Right atrium auricular region (tissue), 2 donors: ENCODE measurements around the gene CCDC69. TPM values are rescaled to one million over a fixed set of nuclear protein-coding genes. Genes with fewer than 3 reads are reported as not detected.
"Not testable (repeated sequence)": the region's sequence is repeated elsewhere in the genome, so short reads cannot be mapped to it uniquely, and the experiment has no call there.

ENCODE experiments used
- DNase-seq: peaks from one replicate; pipeline ENCODE4 v3.0.0-alpha.2; 2019; ENCODE audit warnings: low spot score
- H3K27ac ChIP-seq, 2 donors: fragments of 200-600 bp; sonication (generic); 1 replicate in 1 of 2; 2 replicates in 1 of 2; pipeline ENCODE4 v1.5.1; 2016 to 2019
- H3K27me3 ChIP-seq, 2 donors: fragments of 200-600 bp; sonication (generic); one replicate each; pipeline versions ENCODE4 v1.5.1 to v1.6.0; 2017 to 2019
- H3K36me3 ChIP-seq: fragments of 200-600 bp; sonication (generic); one replicate; pipeline ENCODE4 v1.5.1; 2016
- H3K4me1 ChIP-seq, 2 donors: fragments of 200-600 bp; sonication (generic); one replicate each; pipeline versions ENCODE4 v1.5.1 to v1.6.0; 2017 to 2019
- H3K4me3 ChIP-seq, 2 donors: fragments of 200-600 bp; sonication (generic); 1 replicate in 1 of 2; 2 replicates in 1 of 2; pipeline ENCODE4 v1.5.1; 2017 to 2019; ENCODE audit warnings: mild to moderate bottlenecking in 1 of 2, moderate library complexity in 1 of 2
- H3K9me3 ChIP-seq, 2 donors: fragments of 200-600 bp; sonication (generic); one replicate each; pipeline ENCODE4 v1.5.1; 2019
- total RNA-seq, 2 donors: library from RNA; depleted of rRNA; stranded (reverse); fragments of >200 nt; gene quantifications; one replicate each; pipeline ENCODE4 v1.1.0, GENCODE V29; 2016
- TF ChIP-seq, protein P1 (sequence below), 2 donors: fragments of 200-600 bp; sonication (generic); IDR thresholded peaks; one replicate each; pipeline ENCODE4 v1.5.1; 2019; ENCODE audit warnings: antibody characterized with exemption in 2 of 2

Gene CCDC69
- total RNA-seq, 2 donors from 2014 or later, result 185 to 202 TPM

DNA sequence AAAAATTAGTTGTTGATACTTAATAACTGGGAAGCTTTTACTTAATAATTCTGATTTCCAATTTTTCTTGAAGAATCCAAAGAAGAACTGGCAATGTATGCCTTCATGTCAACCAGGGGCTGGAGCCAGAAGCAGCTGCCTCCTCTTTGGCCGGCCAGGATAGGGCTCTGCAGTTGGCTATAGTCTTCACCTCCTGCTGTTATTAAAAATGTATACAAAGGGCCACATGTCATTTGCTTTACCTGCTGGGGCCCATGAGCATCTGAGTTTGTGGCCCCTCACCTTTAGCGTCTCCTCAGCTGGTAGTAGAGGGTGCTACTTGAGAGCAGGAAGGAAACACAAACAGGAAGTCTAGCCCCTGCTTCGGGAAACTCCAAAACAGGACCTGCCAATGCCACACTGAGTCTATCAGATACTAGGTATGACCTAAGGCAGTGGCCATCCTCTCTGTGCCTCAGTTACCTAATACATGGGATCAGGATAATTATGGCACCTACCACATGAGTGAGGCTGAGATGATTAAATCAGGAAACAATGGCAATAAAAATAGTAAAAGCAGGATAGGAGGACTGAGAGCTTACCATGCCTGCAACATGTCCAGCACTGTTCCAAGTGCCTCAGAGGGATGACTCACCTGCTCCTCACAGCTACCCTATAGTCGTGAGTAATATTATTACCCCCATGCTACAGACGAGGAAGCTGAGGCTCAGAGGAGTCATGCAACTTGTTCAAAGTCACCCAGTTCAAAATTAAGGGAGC lies 21.3 kb downstream of the CCDC69 start:
- TF ChIP-seq, protein P1, sequence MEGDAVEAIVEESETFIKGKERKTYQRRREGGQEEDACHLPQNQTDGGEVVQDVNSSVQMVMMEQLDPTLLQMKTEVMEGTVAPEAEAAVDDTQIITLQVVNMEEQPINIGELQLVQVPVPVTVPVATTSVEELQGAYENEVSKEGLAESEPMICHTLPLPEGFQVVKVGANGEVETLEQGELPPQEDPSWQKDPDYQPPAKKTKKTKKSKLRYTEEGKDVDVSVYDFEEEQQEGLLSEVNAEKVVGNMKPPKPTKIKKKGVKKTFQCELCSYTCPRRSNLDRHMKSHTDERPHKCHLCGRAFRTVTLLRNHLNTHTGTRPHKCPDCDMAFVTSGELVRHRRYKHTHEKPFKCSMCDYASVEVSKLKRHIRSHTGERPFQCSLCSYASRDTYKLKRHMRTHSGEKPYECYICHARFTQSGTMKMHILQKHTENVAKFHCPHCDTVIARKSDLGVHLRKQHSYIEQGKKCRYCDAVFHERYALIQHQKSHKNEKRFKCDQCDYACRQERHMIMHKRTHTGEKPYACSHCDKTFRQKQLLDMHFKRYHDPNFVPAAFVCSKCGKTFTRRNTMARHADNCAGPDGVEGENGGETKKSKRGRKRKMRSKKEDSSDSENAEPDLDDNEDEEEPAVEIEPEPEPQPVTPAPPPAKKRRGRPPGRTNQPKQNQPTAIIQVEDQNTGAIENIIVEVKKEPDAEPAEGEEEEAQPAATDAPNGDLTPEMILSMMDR (IDR thresholded peaks at IDR 0.05), result no peak
- Histone ChIP-seq H3K9me3 (no peaks in the 10 kb centered on the region), H3K4me3 (no peak overlapping the region), H3K4me1 (peaks cover 0 to under 1% of the 10 kb centered on the region in 2 donors), H3K27ac (no peak overlapping the region), H3K27me3 (no peaks in the 10 kb centered on the region), H3K36me3 (peaks cover 41% of the 10 kb centered on the region)
- no peak for DNase-seq

DNA sequence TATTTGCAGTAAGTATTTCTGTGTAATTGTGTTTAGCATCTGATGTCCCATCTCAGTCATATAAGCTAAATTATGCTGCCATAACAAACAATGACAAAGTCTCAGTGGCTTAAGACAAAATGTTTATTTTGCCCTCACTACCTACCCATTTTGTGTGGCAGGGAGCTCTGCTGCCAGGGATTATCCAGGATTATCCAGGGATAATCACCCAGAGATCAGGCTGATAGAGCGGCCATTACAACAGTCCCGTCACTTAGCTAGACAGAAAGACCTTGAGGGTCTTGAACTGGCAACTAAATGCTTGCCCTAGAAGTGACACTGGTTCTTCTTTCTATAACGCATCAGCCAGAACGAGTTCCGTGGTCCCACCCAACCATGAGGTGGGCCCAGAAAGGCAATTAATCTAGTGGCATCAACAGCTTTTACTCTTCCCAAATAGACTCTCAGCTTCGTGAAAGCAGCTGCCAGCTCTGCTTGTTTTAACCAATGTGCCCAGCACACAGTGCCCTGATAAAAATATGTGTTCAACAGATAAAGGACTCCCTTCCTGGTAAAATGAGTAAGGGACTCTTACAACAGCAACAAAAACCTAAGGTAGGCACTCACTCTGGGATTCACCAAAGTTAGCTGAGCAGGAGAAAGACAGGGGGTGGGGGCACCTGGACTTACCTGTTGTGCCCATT lies 22.8 kb downstream of the CCDC69 start:
- peaks cover 52% of the 10 kb centered on the region for H3K36me3 ChIP-seq
- TF ChIP-seq, protein P1 (IDR thresholded peaks at IDR 0.05), result no peak
- H3K27ac ChIP-seq, result no peak overlapping the region
- H3K27me3 ChIP-seq, result no peaks in the 10 kb centered on the region
- DNase-seq, result no peak
- H3K4me1 ChIP-seq, result peaks cover 0 to 11% of the 10 kb centered on the region in 2 donors
- H3K4me3 ChIP-seq, result no peak overlapping the region
- H3K9me3 ChIP-seq, result no peaks in the 10 kb centered on the region

DNA sequence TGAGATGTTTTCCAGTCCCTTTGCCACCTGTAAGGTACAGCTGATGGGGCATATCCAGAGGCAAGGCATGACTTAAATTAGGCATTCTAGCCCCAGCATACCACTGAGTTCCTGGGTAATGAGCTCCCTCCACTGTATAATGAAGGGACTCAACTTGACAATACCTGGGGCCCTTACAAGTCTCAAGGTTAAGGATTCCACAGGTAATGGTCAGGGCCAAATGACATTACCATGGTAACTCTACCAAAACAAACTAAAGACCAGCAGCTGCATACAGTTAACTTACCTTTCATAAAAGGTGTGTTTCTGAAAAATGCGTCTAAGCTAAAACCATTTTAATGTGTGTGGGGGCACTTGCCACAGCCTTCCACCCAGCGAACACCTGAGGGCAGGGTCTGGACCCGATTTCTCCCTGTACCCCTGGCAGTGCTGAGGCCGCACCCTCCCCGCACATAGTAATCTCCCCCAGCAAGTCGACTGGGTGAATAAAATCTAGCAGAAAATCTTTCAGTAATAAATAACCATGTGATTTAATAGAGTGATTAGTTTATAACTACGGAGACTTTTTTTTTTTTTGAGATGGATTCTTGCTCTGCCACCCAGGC lies 24.2 kb downstream of the CCDC69 start:
- H3K36me3 ChIP-seq, result peaks cover 52% of the 10 kb centered on the region
- peaks cover 0 to 12% of the 10 kb centered on the region in 2 donors for H3K4me1 ChIP-seq
- H3K4me3 ChIP-seq, result no peak overlapping the region
- TF ChIP-seq, protein P1 (IDR thresholded peaks at IDR 0.05), result no peak
- no peaks in the 10 kb centered on the region for H3K9me3 ChIP-seq
- DNase-seq, result peak; percentile 5
- no peak overlapping the region for H3K27ac ChIP-seq
- no peaks in the 10 kb centered on the region for H3K27me3 ChIP-seq

DNA sequence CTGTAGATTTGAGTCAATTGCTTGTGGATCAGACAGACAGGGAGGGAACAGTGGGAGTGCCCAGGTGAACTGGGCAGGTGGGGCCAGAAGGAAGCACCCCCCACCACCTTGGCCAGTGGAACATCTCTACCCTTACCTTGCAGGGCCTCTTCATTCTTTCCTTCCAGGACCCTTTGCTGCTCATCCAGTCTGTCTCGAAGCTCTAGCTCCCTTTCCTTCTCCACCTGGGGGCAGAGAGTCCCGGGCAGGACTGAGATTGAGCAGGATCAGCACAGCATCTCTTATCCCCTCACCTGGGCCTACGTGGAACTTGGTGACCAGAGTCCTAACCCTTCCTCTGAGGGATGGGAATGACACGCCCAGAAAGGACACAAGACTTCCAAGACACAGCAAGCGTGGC lies 25.0 kb downstream of the CCDC69 start:
- TF ChIP-seq, protein P1 (IDR thresholded peaks at IDR 0.05), result no peak
- H3K4me3 ChIP-seq, result no peak overlapping the region
- peaks cover 52% of the 10 kb centered on the region for H3K36me3 ChIP-seq
- no peaks in the 10 kb centered on the region for H3K9me3 ChIP-seq
- peak; percentile 42 for DNase-seq
- peaks cover 0 to 12% of the 10 kb centered on the region in 2 donors for H3K4me1 ChIP-seq
- no peaks in the 10 kb centered on the region for H3K27me3 ChIP-seq
- no peak overlapping the region for H3K27ac ChIP-seq

DNA sequence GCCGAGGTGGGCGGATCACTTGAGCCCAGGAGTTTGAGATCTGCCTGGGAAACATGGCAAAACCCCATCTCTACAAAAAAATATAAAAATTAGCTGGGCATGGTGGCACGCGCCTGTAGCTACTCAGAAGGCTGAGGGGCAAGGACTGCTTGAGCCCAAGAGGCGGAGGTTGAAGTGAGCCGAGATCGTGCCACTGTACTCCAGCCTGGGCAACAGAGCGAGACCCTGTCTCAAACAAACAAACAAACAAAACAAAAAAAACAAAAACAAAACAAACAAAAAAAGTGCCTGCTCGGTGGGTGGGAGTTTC lies 26.6 kb downstream of the CCDC69 start:
- not testable (repeated sequence) for H3K27me3 ChIP-seq, H3K9me3 ChIP-seq, H3K4me3 ChIP-seq, H3K27ac ChIP-seq, DNase-seq
- peaks cover 55% of the 10 kb centered on the region for H3K36me3 ChIP-seq
- H3K4me1 ChIP-seq, result peaks cover 0 to 12% of the 10 kb centered on the region in 2 donors

DNA sequence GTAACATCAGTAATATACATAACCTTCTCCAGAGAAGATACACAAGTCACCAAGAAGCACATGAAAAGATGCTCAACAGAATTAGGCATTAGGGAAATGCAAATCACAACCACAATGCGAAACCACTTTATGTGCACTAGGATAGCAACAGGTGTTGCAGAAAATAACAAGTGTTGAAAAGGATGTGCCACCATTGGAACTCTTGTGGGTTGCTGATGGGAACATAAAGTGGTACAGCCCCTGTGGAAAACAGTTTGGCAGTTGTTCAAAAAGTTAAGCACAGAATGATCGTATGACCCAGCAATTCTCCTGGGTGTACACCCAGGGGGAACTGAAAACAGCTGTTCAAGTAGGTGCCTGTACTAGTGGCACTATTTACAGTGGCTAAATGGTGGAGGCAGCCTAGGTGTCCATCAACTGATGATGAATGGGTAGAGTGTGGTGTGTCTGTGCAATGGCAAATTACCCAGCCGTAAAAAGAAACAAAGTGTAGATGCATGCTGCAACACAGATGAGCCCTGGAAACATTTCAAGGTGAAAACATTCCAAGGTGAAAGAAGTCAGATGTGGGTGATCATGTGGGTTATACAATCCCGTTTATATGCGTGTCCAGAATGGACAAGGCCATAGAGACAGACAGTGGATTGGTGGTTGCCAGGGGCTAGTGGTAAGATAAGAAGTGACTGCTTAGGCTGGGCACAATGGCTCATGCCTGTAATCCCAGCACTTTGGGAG lies 27.2 kb downstream of the CCDC69 start:
- H3K4me1 ChIP-seq, result peaks cover 0 to 12% of the 10 kb centered on the region in 2 donors
- TF ChIP-seq, protein P1 (IDR thresholded peaks at IDR 0.05), result no peak
- no peak overlapping the region for H3K4me3 ChIP-seq
- peaks cover 0 to 5% of the 10 kb centered on the region in 2 donors for H3K9me3 ChIP-seq
- no peaks in the 10 kb centered on the region for H3K27me3 ChIP-seq
- H3K36me3 ChIP-seq, result peaks cover 55% of the 10 kb centered on the region
- DNase-seq, result peak; percentile 52
- no peak overlapping the region for H3K27ac ChIP-seq
